ENCODE measurements around the gene NUP85.
"Not testable (repeated sequence)": the region's sequence is repeated elsewhere in the genome, so short reads cannot be mapped to it uniquely, and the experiment has no call there.

NUP85 gene, protein sequence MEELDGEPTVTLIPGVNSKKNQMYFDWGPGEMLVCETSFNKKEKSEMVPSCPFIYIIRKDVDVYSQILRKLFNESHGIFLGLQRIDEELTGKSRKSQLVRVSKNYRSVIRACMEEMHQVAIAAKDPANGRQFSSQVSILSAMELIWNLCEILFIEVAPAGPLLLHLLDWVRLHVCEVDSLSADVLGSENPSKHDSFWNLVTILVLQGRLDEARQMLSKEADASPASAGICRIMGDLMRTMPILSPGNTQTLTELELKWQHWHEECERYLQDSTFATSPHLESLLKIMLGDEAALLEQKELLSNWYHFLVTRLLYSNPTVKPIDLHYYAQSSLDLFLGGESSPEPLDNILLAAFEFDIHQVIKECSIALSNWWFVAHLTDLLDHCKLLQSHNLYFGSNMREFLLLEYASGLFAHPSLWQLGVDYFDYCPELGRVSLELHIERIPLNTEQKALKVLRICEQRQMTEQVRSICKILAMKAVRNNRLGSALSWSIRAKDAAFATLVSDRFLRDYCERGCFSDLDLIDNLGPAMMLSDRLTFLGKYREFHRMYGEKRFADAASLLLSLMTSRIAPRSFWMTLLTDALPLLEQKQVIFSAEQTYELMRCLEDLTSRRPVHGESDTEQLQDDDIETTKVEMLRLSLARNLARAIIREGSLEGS

GRCh38 chr17:75205037-75205792 is at the start of gene NUP85:
Gene NUP85 (plus strand): TSS chr17:75205679. CDS start chr17:75205762, 83 bp downstream.
- peak; percentile 68 for DNase-seq (ENCODE audit: low read depth)
- peak within 1 kb of the TSS; percentile 64 for H3K4me3 ChIP-seq (ENCODE audit: low read depth, low read length)

DNA sequence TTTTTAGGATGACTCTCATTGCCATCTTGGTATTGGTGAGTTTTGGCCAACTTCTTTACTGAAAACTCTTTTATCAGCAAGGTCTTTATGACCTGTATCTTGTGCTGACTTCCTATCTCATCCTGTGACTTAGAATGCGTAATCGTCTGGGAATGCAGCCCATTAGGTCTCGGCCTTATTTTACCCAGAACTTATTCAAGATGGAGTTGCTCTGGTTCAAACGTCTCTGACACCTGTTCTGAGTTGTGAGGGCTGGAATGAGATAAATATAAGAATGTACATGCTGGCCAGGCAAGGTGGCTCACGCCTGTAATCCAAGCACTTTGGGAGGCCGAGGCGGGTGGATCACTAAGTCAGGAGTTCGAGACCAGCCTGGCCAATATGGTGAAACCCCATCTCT is 47.0 kb upstream of the NUP85 start:
- not testable (repeated sequence) for H3K4me3 ChIP-seq (ENCODE audit: low read depth, low read length); DNase-seq (ENCODE audit: low read depth)

DNA sequence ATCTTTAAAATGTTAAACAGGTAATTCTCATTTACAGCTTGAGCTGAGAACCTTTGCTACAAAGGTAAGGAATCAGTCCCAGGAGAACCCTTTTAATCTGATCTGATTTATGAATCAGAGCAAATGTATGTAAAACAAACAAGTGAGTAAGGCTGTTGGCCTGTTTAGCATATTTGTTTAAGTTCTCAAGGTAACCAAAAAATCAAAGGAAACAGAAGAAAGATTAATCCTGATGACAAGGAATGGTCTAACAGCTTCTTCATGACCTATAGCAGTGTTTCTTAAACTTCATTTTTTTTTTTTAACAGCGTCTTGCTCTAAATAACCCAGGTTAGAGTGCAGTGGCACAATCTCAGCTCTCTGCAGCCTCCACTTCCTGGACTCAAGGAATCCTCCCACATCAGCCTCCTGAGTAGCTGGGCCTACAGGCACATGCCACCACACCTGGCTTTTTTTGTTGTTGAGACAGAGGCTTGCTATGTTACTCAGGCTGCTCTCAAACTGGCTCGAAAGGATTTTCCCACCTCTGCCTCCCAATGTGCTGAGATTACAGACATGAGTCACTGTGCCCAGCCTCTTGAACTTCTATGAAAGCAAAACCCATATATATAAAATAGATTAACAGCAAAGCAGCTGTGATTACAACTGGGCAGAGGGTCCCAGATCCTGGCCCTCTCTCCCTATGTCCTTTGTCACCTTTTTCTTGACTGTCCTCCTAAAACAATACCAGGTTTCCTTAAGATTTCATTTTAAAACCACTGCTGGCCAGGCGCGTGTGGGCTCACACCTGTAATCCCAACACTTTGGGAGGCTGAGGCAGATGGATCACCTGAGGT is 46.1 kb upstream of the NUP85 start:
- DNase-seq (ENCODE audit: low read depth) = no peak
- H3K4me3 ChIP-seq (ENCODE audit: low read depth, low read length) = no peak overlapping the region

DNA sequence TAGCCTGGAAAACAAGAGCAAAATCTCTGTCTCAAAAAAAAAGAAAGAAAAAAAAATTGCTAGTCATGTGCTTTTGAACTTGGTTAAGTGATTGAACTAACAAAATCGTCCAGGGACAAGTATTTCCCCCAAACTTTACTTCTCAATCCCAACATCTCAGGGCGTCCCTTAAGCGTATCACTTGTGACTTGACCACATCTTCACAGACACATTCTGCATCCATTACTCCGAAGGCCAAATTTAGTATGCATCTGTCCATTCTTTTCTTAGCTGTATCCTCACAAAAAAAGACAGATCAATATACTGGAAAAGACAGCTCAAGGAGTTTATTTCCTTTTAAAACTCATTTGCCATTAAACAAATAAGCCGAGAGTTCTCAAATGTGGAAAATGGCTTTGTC is 45.3 kb upstream of the NUP85 start:
- H3K4me3 ChIP-seq (ENCODE audit: low read depth, low read length) = no peak overlapping the region
- no peak for DNase-seq (ENCODE audit: low read depth)

DNA sequence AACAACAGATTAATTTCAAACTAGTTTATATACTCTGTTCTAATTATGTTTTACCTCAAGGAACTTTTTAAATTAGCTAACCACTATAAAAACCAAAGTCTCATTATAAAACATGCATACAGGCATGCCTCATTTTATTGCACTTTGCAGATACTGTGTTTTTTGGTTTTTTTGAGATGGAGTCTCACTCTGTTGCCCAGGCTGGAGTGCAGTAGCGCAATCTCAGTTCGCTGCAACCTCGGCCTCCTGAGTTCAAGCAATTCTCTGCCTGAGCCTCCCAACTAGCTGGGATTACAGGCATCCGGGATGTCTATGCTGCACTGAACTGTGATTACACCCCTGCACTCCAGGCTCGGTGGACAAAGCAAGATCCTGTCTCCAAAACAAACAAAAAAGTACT is 42.4 kb upstream of the NUP85 start:
- no peak overlapping the region for H3K4me3 ChIP-seq (ENCODE audit: low read depth, low read length)
- DNase-seq (ENCODE audit: low read depth) = no peak

GRCh38 chr17:75164606-75165005 is 40.9 kb upstream of the NUP85 start:
- not testable (repeated sequence) for DNase-seq (ENCODE audit: low read depth)

DNA sequence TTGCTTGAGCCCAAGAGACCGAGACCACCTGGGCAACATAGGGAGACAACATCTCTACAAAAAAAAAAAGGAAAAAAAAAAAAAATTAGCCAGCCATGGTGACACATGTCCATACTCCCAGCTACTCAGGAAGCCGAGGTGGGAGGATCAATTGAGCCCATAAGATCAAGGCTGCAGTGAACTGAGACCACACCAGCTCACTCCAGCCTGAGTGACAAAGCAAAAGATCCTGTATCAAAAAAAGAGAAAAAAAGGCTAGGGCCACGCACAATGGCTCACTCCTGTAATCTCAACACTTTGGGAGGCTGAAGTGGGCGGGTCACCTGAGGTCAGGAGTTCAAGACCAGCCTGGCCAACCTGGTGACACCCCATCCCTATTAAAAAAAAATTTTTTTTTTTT is 36.5 kb upstream of the NUP85 start:
- H3K4me3 ChIP-seq (ENCODE audit: low read depth, low read length) = no peak overlapping the region
- no peak for DNase-seq (ENCODE audit: low read depth)

More at GRCh38 chr17:75164606-75165005, 40.9 kb upstream of the NUP85 start:
- not testable (repeated sequence) for H3K4me3 ChIP-seq (ENCODE audit: low read depth, low read length)

GRCh38 chr17:75173526-75173925 is 32.0 kb upstream of the NUP85 start:
- H3K4me3 ChIP-seq (ENCODE audit: low read depth, low read length) = no peak overlapping the region
- no peak for DNase-seq (ENCODE audit: low read depth)

- no peak overlapping the region for H3K4me3 ChIP-seq (ENCODE audit: low read depth, low read length)
- no peak for DNase-seq (ENCODE audit: low read depth)
Measured at GRCh38 chr17:75174996-75175395, 30.5 kb upstream of the NUP85 start.

GRCh38 chr17:75176625-75177024 is 28.9 kb upstream of the NUP85 start:
- no peak overlapping the region for H3K4me3 ChIP-seq (ENCODE audit: low read depth, low read length)
- no peak for DNase-seq (ENCODE audit: low read depth)

DNA sequence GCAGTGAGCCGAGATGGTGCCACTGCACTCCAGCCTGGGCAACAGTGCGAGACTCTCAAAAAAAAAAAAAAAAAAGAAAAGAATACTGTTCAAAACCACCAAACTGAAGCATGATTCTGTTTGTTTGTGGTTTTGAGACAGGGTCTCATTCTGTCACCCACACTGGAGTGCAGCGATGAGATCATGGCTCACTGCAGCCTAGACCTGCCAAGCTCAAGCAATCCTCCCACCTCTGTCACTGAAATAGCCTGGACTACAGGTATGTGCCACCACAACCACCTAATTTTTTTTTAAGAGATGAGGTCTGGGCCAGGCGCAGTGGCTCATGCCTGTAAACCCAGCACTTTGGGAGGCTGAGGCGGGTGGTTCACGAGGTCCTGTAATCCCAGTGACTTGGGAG is 27.0 kb upstream of the NUP85 start:
- no peak overlapping the region for H3K4me3 ChIP-seq (ENCODE audit: low read depth, low read length)
- no peak for DNase-seq (ENCODE audit: low read depth)

DNA sequence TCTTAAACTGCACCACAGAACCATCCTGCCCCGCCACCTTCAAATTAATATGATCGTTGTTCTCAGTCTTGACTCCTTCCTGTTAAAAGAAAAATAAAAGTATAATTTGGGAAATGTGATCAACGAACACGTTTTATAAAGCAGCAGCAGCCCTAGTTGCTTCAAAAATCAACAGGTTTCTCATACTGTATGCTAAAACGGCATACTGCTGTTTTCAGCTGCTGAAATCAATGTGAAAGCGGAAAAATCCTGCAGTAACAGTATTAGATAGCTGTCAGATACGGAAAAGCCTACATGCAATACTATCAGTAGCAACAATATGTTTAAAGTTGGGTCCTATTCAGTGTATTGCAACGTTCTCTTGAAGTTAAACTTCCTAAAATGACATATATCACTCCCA is 24.4 kb upstream of the NUP85 start:
- DNase-seq (ENCODE audit: low read depth) = no peak
- H3K4me3 ChIP-seq (ENCODE audit: low read depth, low read length) = peak overlapping the region; percentile 97

- no peak for DNase-seq (ENCODE audit: low read depth)
- H3K4me3 ChIP-seq (ENCODE audit: low read depth, low read length) = peak overlapping the region; percentile 97
Measured at GRCh38 chr17:75181608-75182318, 23.7 kb upstream of the NUP85 start.

DNA sequence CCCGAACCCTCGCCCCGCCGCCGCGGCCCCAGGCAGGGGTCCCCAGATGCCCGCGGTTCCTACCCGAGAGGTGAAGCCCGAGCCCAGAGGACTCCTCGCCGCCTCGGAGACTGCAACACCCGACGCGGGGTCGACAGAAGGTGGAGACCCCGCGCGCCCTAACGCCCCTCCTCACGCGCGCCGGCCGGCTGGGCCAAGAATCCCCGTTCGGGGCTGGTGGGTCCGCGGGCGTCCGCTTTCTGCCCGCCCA is 23.2 kb upstream of the NUP85 start:
- peak overlapping the region; percentile 97 for H3K4me3 ChIP-seq (ENCODE audit: low read depth, low read length)
- no peak for DNase-seq (ENCODE audit: low read depth)

DNA sequence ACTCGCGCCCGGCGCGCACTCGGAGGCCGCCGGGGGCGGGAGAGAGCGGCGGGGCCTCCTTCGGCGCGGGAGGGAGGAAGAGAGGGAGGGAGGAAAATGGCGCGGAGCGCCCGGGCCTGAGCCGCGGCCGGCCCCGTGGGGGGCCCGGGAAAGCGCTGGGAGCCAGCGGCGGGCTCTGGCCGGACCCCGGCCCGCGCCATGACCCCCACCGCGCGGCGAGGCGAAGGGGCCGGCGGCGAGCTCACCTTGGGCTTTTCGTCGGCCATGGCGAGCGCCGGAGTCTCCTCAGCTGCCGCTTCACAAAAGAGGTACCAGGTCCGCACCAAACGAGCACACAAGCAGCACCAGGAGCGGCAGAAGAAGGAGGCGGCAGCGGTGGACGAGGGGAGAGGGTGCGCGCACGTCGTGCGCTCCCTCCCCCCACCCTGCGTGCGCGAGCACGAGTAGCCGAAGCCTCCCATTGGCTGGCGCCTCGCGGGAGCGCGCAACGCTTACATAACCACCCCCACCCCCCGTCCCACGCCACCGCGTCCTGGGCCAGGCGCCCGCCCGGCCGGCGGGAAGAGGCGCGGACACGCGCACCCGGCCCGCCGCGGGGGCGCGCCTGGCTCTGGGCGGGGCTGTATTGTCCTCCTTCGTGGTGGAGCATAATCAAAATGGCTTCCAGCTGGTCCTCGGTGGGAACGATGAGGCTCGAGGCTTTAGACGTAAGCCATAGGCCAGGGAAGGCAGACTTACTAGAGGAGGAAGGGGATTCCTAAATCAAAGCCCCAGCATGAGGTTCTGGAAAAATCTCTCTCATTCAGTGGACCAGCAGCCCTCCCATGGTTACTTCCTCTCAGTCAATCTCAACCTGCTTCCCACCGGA is 22.7 kb upstream of the NUP85 start, which contains the start of gene SUMO2:
SUMO2 (minus strand) TSS at position 391 of the 868 bp plus-strand sequence; CDS start at position 266, 125 bp downstream.
- peak within 1 kb of the TSS; percentile 97 for H3K4me3 ChIP-seq (ENCODE audit: low read depth, low read length)
- DNase-seq (ENCODE audit: low read depth) = peak; percentile 87

DNA sequence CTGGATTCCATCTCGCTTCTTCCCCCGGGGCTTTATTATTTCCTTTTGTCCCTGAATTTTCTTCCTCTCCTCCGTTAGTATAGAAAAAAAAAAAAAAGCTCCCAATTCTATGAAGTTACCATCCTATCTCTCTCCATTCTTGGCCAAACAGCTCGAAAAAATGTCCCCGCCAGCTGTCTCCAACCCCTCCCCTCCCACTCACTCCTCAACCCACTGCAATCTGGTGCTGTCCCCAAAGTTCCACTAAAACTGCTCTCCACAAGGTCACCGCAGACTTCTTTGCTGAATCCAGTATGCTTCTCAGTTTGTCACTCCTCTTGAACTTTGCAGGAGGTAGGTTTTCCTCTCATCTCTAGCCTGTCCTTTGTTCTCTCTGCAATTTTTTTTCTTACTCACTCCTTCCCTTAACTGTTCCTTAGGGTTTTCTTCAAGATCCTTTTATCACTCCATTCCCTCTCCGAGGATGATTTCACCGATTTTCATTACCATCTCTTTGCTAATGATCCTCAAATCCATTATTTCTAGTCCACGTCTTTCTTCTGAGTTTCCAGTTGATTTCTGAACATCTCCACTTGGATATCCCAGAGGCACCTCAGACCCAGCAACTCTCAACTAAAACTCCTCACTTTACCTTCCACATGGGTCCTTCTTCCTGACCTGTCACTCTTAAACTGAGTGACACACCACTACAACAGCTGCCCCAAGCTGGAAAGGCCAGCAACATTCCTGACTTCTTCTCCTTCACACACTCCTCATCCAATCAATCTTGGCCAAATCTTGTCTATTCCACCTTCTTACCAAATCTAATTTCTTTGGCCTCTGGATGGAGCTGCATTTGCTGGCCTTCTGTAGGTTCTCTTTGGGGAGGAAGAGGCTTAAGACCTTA is 21.2 kb upstream of the NUP85 start:
- no peak for DNase-seq (ENCODE audit: low read depth)
- no peak overlapping the region for H3K4me3 ChIP-seq (ENCODE audit: low read depth, low read length)

DNA sequence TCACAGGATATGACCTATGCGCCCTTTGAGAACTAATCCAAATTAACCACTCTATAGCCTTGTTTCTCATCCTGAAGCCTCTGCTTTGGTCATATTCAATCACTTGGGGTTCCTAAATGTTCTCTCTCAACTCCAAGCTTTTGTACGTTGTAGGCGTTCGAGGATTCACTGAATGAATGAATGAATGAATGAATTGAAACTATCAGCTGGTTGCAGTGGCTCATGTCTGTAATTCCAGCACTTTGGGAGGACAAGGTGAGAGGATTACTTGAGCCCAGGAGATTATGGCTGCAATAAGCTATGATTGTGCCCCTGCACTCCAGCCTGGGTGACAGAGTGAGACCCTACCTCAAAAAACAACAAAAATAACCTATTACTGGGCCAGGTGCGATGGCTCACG is 16.9 kb upstream of the NUP85 start:
- DNase-seq (ENCODE audit: low read depth) = no peak
- H3K4me3 ChIP-seq (ENCODE audit: low read depth, low read length) = no peak overlapping the region
